Measurements from ENCODE around the gene PLD6.

Gene PLD6

DNA sequence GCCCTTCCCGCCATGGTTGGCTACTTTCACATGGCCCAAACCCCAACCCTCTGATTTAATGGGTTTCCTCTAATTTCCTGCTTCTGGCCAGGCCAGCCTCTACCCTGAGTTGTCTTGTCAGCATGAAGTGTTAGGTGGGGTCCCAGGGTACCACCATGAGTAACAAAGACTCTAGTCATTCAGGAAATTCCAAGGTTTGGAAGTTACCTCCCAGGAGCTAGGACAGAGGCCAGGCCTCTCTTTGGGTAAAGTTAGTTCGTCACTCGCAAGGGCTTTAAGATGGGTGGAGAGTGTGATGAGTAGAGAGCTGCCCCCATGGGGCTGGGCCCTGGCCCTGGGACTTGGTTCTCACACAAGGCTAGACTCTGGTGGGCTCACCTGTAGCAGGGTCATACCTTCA, 54.6 kb downstream of the PLD6 start:
- TF ChIP-seq GATA3 (IDR thresholded peaks at IDR 0.05; ENCODE audit: low read depth, low read length): no peak
- TF ChIP-seq GATA2 (IDR thresholded peaks at IDR 0.05; ENCODE audit: low read depth, low read length): no peak

DNA sequence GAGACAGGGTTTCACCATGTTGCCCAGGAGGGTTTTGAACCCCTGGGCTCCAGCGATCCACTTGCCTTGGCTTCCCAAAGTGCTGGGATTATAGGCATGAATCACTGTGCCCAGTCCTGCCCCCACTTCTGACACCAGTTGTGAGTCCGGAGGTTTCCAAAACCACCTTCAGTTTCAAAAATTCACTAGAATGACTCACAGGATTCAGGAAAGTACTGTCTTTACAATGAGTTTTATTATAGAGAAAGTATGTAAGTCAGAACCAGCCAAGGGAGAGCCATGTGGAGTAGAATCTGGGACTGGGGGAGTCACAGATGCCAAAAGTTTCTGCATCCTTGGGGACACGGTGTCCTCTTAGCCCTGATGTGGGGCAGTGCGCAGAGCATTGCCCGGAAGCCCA, 55.1 kb downstream of the PLD6 start:
- TF ChIP-seq GATA3 (IDR thresholded peaks at IDR 0.05; ENCODE audit: low read depth, low read length): no peak

All from SH-SY5Y (cell line).